GM18951 (cell line): ENCODE results near the gene NBPF9.
"Not testable (repeated sequence)": the region's sequence is repeated elsewhere in the genome, so short reads cannot be mapped to it uniquely, and the experiment has no call there.

Source experiments
- in situ Hi-C: fragments of 300-500 bp; cut with MboI; formaldehyde crosslinking; loops from one replicate; pipeline ENCODE4 v1.12.0; 2022; ENCODE audit warnings: low sequenced_read_pairs, mixed read lengths, inconsistent platforms; ENCODE audit not compliant: unreplicated experiment

NBPF9 gene

DNA sequence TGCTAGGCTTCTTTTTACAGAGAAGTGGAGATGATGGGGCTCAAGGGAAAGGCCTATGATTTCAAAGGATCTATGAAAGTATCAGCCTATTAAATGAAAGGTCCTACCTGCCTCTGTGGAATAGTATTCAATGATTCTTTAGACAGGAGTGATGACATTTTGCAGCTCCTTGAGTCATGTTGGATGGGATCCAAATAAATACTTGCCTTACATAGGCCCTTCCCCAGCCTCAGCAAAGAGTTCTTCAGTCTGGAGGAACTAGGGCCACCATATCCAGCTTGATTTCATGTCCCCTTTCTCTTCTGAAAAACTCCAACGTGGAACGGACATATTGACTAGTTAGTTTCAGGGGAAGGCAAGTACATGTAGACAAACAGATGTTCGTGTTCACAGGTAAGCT is 87.8 kb downstream of the NBPF9 start:
- in situ Hi-C loops, result not testable (repeated sequence)

DNA sequence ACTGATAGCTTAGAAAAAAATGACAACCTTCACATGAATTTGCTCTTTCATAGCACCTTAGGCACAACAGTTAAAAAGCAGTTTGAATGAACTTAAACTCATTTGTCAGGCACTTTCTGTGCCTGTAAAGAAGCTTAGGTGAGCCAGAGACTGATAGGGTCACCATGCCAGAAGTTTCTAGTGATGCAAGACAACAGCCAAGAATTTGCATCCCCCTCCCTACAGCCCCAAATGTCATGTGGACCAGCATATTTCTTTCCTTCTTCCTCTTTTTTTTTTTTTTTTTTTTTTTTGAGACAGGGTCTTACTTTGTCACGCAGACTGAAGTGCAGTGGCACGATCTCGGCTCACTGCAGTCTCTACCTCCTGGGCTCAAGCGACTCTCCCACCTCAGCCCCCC is 89.8 kb downstream of the NBPF9 start:
- in situ Hi-C loops, result not testable (repeated sequence)

DNA sequence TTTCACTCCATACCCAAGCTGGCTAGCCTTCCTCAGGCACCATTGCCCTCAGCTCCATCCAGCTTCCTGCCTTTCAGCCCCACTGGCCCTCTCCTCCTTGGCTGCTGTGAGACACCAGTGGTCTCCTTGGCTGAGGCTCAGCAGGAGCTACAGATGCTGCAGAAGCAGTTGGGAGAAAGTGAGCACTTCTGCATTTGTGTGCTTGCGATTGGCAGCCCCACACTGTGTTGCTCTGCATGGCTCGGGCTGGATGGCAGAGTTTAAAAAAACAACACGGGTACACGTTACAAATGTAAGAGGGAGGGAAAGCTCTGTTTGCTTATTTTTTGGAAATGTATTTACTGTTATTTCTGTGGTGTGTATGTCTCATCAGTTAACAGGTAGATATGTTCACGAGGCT is 90.8 kb downstream of the NBPF9 start:
- in situ Hi-C loops, result not testable (repeated sequence)

DNA sequence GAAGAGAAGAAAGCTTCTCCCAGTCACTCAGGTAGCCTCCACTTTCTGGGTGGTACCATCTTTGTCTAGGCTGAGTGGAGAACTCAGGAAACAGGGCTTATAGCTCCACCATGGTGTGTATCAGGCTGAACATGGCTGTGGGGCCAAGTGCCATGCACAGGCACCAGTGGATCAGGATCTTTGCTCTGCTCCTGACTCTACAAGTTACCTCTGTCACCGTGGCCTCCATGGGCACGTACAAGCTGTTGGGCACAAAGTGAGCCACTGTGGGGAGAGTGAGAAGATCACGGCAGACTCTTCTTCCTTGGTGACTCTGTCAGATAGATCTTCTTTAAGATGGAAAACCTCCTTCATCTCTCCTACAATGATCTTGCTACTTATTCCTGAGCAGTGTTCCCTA is 93.6 kb downstream of the NBPF9 start:
- in situ Hi-C loops, result not testable (repeated sequence)

DNA sequence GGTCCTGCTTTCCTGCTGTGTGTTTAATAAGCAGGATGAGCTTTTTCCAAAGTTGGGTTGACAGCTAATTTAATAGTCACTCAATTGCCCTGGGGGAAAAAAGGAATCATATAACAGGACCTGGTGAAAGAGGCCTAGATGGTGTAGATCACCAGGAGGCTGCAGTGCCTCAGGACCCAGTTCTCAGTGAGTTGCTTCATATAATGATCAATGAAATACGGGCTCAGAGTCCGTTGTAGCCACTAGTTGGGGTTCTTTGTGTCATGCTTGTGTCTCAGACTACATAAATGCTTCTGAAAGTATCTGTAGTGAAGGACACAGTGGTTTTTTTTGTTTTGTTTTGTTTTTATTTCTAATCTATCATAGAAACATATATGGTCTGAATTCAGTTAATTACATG is 94.6 kb downstream of the NBPF9 start:
- in situ Hi-C loops, result not testable (repeated sequence)

DNA sequence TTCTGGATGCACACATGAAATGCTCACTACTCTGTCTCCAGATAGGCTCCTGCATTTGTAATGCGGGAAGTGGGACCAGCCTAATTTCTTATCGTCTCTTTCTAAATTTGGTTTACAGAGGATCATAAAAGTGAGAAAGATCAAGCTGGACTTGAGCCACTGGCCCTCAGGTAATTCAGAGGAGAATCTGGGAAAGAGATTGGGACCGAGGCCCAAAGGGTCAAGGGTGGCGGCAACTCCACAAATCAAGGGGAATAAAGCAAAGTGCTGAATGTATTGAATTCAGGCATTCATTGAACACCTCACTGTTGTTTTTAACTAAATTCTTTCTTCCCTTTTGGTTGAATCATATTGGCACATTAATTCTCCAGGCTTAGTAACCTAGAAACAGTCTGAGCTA is 95.0 kb downstream of the NBPF9 start:
- in situ Hi-C loops, result not testable (repeated sequence)
